T-helper 22 cell (primary cell): ENCODE results near the gene DUS1L.
"Not testable (repeated sequence)": the region's sequence is repeated elsewhere in the genome, so short reads cannot be mapped to it uniquely, and the experiment has no call there.

Source experiments
- DNase-seq: peaks from one replicate; pipeline ENCODE4 v3.0.0-alpha.2; 2020; ENCODE audit warnings: low read depth

Gene DUS1L

GRCh38 chr17:82039695-82040299 is 25.8 kb downstream of the DUS1L start:
- no peak for DNase-seq

- not testable (repeated sequence) for DNase-seq
Measured at GRCh38 chr17:82038796-82039409, 26.7 kb downstream of the DUS1L start.

- DNase-seq: no peak
Measured at GRCh38 chr17:82037889-82038195, 27.8 kb downstream of the DUS1L start.

GRCh38 chr17:82037092-82037888 is 28.3 kb downstream of the DUS1L start, which contains the start of gene DCXR:
TSS of gene DCXR (minus strand) at chr17:82037697. CDS start at chr17:82037682, 15 bp downstream.
- DNase-seq: peak; percentile 93

- DNase-seq: no peak
Measured at GRCh38 chr17:82036634-82037091, 28.9 kb downstream of the DUS1L start.

GRCh38 chr17:82035956-82036633 is 29.5 kb downstream of the DUS1L start:
- no peak for DNase-seq

- no peak for DNase-seq
Measured at GRCh38 chr17:82035488-82035887, 30.1 kb downstream of the DUS1L start.

GRCh38 chr17:82034371-82035011 is 31.1 kb downstream of the DUS1L start:
- no peak for DNase-seq

- no peak for DNase-seq
Measured at GRCh38 chr17:82033359-82034085, 32.1 kb downstream of the DUS1L start.

- peak; percentile 37 for DNase-seq
Measured at GRCh38 chr17:82031885-82032627, 33.5 kb downstream of the DUS1L start.

GRCh38 chr17:82031303-82031884 is 34.2 kb downstream of the DUS1L start, which contains the start of gene RAC3:
TSS of gene RAC3 (plus strand) at chr17:82031678. CDS start at chr17:82031762, 84 bp downstream.
- no peak for DNase-seq

- DNase-seq: peak; percentile 64
Measured at GRCh38 chr17:82030470-82031302, 34.9 kb downstream of the DUS1L start.

- DNase-seq: no peak
Measured at GRCh38 chr17:82029990-82030469, 35.6 kb downstream of the DUS1L start.

- no peak for DNase-seq
Measured at GRCh38 chr17:82029391-82029790, 36.2 kb downstream of the DUS1L start.

- no peak for DNase-seq
Measured at GRCh38 chr17:82028966-82029365, 36.6 kb downstream of the DUS1L start.

GRCh38 chr17:82028246-82028645 is 37.4 kb downstream of the DUS1L start:
- DNase-seq: no peak

GRCh38 chr17:82025401-82026107 is 40.0 kb downstream of the DUS1L start:
- no peak for DNase-seq

- DNase-seq: no peak
Measured at GRCh38 chr17:82024859-82025258, 40.7 kb downstream of the DUS1L start.
